ENCODE results near the gene CFC1B. TPM values are rescaled to one million over a fixed set of nuclear protein-coding genes. Genes with fewer than 3 reads are reported as not detected.
"Not testable (repeated sequence)": the region's sequence is repeated elsewhere in the genome, so short reads cannot be mapped to it uniquely, and the experiment has no call there.

The CFC1B gene
- not detected in 2 replicates for total RNA-seq

GRCh38 chr2:130520992-130521391 lies at the start of gene CFC1B:
CFC1B (plus strand) TSS chr2:130521222; CDS start chr2:130521485, 263 bp downstream.
- DNase-seq (ENCODE audit: extremely low read depth, low read depth, low spot score): not testable (repeated sequence)

- not testable (repeated sequence) for DNase-seq (ENCODE audit: extremely low read depth, low read depth, low spot score)
These were observed 29.9 kb upstream of the CFC1B start for GRCh38 chr2:130491073-130491472.

GRCh38 chr2:130509228-130509627 lies 11.8 kb upstream of the CFC1B start, which contains the start of gene POTEI:
POTEI (minus strand) TSS chr2:130509328; CDS start chr2:130509235, 93 bp downstream.
- DNase-seq (ENCODE audit: extremely low read depth, low read depth, low spot score): not testable (repeated sequence)

GRCh38 chr2:130510807-130511746 lies 9.9 kb upstream of the CFC1B start:
- not testable (repeated sequence) for DNase-seq (ENCODE audit: extremely low read depth, low read depth, low spot score)

- DNase-seq (ENCODE audit: extremely low read depth, low read depth, low spot score): not testable (repeated sequence)
These were observed 9.1 kb upstream of the CFC1B start for GRCh38 chr2:130511747-130512451.

GRCh38 chr2:130518516-130519106 lies 2.4 kb upstream of the CFC1B start:
- not testable (repeated sequence) for DNase-seq (ENCODE audit: extremely low read depth, low read depth, low spot score)

- DNase-seq (ENCODE audit: extremely low read depth, low read depth, low spot score): not testable (repeated sequence)
These were observed 1.4 kb downstream of the CFC1B start for GRCh38 chr2:130522390-130522789.

- not testable (repeated sequence) for DNase-seq (ENCODE audit: extremely low read depth, low read depth, low spot score)
These were observed 6.4 kb downstream of the CFC1B start for GRCh38 chr2:130527365-130527967.

GRCh38 chr2:130529545-130529944 lies 8.5 kb downstream of the CFC1B start:
- DNase-seq (ENCODE audit: extremely low read depth, low read depth, low spot score): not testable (repeated sequence)

GRCh38 chr2:130530212-130530611 lies 9.2 kb downstream of the CFC1B start:
- DNase-seq (ENCODE audit: extremely low read depth, low read depth, low spot score): not testable (repeated sequence)

- not testable (repeated sequence) for DNase-seq (ENCODE audit: extremely low read depth, low read depth, low spot score)
These were observed 10.2 kb downstream of the CFC1B start for GRCh38 chr2:130531225-130531624.

GRCh38 chr2:130531672-130532071 lies 10.7 kb downstream of the CFC1B start:
- DNase-seq (ENCODE audit: extremely low read depth, low read depth, low spot score): not testable (repeated sequence)

- not testable (repeated sequence) for DNase-seq (ENCODE audit: extremely low read depth, low read depth, low spot score)
These were observed 15.6 kb downstream of the CFC1B start for GRCh38 chr2:130536654-130537053.

GRCh38 chr2:130538271-130538670 lies 17.2 kb downstream of the CFC1B start:
- not testable (repeated sequence) for DNase-seq (ENCODE audit: extremely low read depth, low read depth, low spot score)

- DNase-seq (ENCODE audit: extremely low read depth, low read depth, low spot score): not testable (repeated sequence)
These were observed 21.8 kb downstream of the CFC1B start for GRCh38 chr2:130542789-130543188.

GRCh38 chr2:130543785-130544528 lies 22.9 kb downstream of the CFC1B start:
- DNase-seq (ENCODE audit: extremely low read depth, low read depth, low spot score): not testable (repeated sequence)

GRCh38 chr2:130544978-130545377 lies 24.0 kb downstream of the CFC1B start:
- DNase-seq (ENCODE audit: extremely low read depth, low read depth, low spot score): not testable (repeated sequence)

GRCh38 chr2:130548418-130548817 lies 27.4 kb downstream of the CFC1B start:
- DNase-seq (ENCODE audit: extremely low read depth, low read depth, low spot score): not testable (repeated sequence)

- not testable (repeated sequence) for DNase-seq (ENCODE audit: extremely low read depth, low read depth, low spot score)
These were observed 28.5 kb downstream of the CFC1B start for GRCh38 chr2:130549475-130549874.

GRCh38 chr2:130554178-130554577 lies 33.2 kb downstream of the CFC1B start:
- not testable (repeated sequence) for DNase-seq (ENCODE audit: extremely low read depth, low read depth, low spot score)

All from glomerular endothelial cell (primary cell).